ENCODE results near the gene ENOSF1. TPM values are rescaled to one million over a fixed set of nuclear protein-coding genes. Genes with fewer than 3 reads are reported as not detected.
A peak's percentile ranks its signal among the peaks of the same experiment; 100 is the strongest.
"Not testable (repeated sequence)": the region's sequence is repeated elsewhere in the genome, so short reads cannot be mapped to it uniquely, and the experiment has no call there.

ENOSF1 gene
- total RNA-seq: 10 to 100 TPM; 62.0 to 65.1 TPM

GRCh38 chr18:712401-713134 is at the start of gene ENOSF1:
TSS of gene ENOSF1 (minus strand) at chr18:712630. CDS start at chr18:712587, 43 bp downstream.
- peak within 1 kb of the TSS; percentile 98 for H3K27ac Mint-ChIP-seq
- peaks cover 51% of the 10 kb centered on the region for H3K4me1 Mint-ChIP-seq (ENCODE audit: low read depth)
- peaks cover 0 to 2% of the 10 kb centered on the region in 2 donors for H3K9me3 Mint-ChIP-seq
- H3K4me3 Mint-ChIP-seq: peak within 1 kb of the TSS; percentile 95 to 99
- ATAC-seq (replicated peaks in 1 of 2): peak; percentile 89 to 90
- DNase-seq: peak; percentile 86 to 90
- no peaks in the 10 kb centered on the region for H3K27me3 Mint-ChIP-seq (ENCODE audit: low read depth)
- peaks cover 12 to 15% of the 10 kb centered on the region in 2 donors for H3K36me3 Mint-ChIP-seq (ENCODE audit: insufficient read depth in 2 of 2)

GRCh38 chr18:759864-760263 is 47.4 kb upstream of the ENOSF1 start:
- not testable (repeated sequence) for DNase-seq; H3K36me3 Mint-ChIP-seq (ENCODE audit: insufficient read depth in 2 of 2); H3K27me3 Mint-ChIP-seq (ENCODE audit: low read depth); H3K27ac Mint-ChIP-seq; H3K4me3 Mint-ChIP-seq; H3K9me3 Mint-ChIP-seq; ATAC-seq (replicated peaks in 1 of 2); H3K4me1 Mint-ChIP-seq (ENCODE audit: low read depth)

- no peak for ATAC-seq (replicated peaks in 1 of 2)
- no peaks in the 10 kb centered on the region for H3K4me1 Mint-ChIP-seq (ENCODE audit: low read depth)
Observed at GRCh38 chr18:755506-755905, 43.1 kb upstream of the ENOSF1 start.

GRCh38 chr18:754656-755055 is 42.2 kb upstream of the ENOSF1 start:
- Mint-ChIP-seq H3K4me3 (no peak overlapping the region), H3K9me3 (no peaks in the 10 kb centered on the region), H3K27ac (peak overlapping the region; percentile 54), H3K4me1 (ENCODE audit: low read depth) (no peaks in the 10 kb centered on the region), H3K27me3 (ENCODE audit: low read depth) (no peaks in the 10 kb centered on the region), H3K36me3 (ENCODE audit: insufficient read depth in 2 of 2) (peaks cover 4 to 10% of the 10 kb centered on the region in 2 donors)
- no peak for DNase-seq
- ATAC-seq (replicated peaks in 1 of 2): no peak

More at GRCh38 chr18:755506-755905, 43.1 kb upstream of the ENOSF1 start:
- H3K27ac Mint-ChIP-seq: no peak overlapping the region
- H3K36me3 Mint-ChIP-seq (ENCODE audit: insufficient read depth in 2 of 2): peaks cover 2 to 10% of the 10 kb centered on the region in 2 donors
- H3K4me3 Mint-ChIP-seq: no peak overlapping the region
- no peak for DNase-seq
- H3K27me3 Mint-ChIP-seq (ENCODE audit: low read depth): no peaks in the 10 kb centered on the region
- no peaks in the 10 kb centered on the region for H3K9me3 Mint-ChIP-seq

GRCh38 chr18:750456-750855 is 38.0 kb upstream of the ENOSF1 start:
- H3K36me3 Mint-ChIP-seq (ENCODE audit: insufficient read depth in 2 of 2): peaks cover 4 to 18% of the 10 kb centered on the region in 2 donors
- H3K9me3 Mint-ChIP-seq: no peaks in the 10 kb centered on the region
- no peak overlapping the region for H3K4me3 Mint-ChIP-seq

GRCh38 chr18:744832-745597 is 32.6 kb upstream of the ENOSF1 start:
- H3K4me1 Mint-ChIP-seq (ENCODE audit: low read depth): no peaks in the 10 kb centered on the region
- no peaks in the 10 kb centered on the region for H3K27me3 Mint-ChIP-seq (ENCODE audit: low read depth)
- H3K4me3 Mint-ChIP-seq: no peak overlapping the region
- H3K9me3 Mint-ChIP-seq: no peaks in the 10 kb centered on the region
- no peak overlapping the region for H3K27ac Mint-ChIP-seq
- no peak for ATAC-seq (replicated peaks in 1 of 2)
- peaks cover 0 to 24% of the 10 kb centered on the region in 2 donors for H3K36me3 Mint-ChIP-seq (ENCODE audit: insufficient read depth in 2 of 2)
- DNase-seq: no peak

More at GRCh38 chr18:750456-750855, 38.0 kb upstream of the ENOSF1 start:
- Mint-ChIP-seq H3K4me1 (ENCODE audit: low read depth) (no peaks in the 10 kb centered on the region), H3K27me3 (ENCODE audit: low read depth) (no peaks in the 10 kb centered on the region), H3K27ac (no peak overlapping the region)
- DNase-seq (no peak), ATAC-seq (replicated peaks in 1 of 2) (no peak)

- Mint-ChIP-seq H3K36me3 (ENCODE audit: insufficient read depth in 2 of 2) (peaks cover 0 to 22% of the 10 kb centered on the region in 2 donors), H3K9me3 (no peaks in the 10 kb centered on the region), H3K27me3 (ENCODE audit: low read depth) (no peaks in the 10 kb centered on the region), H3K27ac (no peak overlapping the region), H3K4me3 (no peak overlapping the region), H3K4me1 (ENCODE audit: low read depth) (no peaks in the 10 kb centered on the region)
- peak; percentile 42 to 52 for ATAC-seq (replicated peaks in 1 of 2)
- no peak for DNase-seq
Observed at GRCh38 chr18:741931-742512, 29.6 kb upstream of the ENOSF1 start.

GRCh38 chr18:732371-732770 is 19.9 kb upstream of the ENOSF1 start:
- peaks cover 10% of the 10 kb centered on the region for H3K4me1 Mint-ChIP-seq (ENCODE audit: low read depth)
- peaks cover 6 to 12% of the 10 kb centered on the region in 2 donors for H3K36me3 Mint-ChIP-seq (ENCODE audit: insufficient read depth in 2 of 2)
- H3K27ac Mint-ChIP-seq: no peak overlapping the region
- H3K27me3 Mint-ChIP-seq (ENCODE audit: low read depth): no peaks in the 10 kb centered on the region
- no peak for ATAC-seq (replicated peaks in 1 of 2)
- no peak for DNase-seq
- H3K9me3 Mint-ChIP-seq: no peaks in the 10 kb centered on the region
- H3K4me3 Mint-ChIP-seq: no peak overlapping the region

GRCh38 chr18:731185-731584 is 18.8 kb upstream of the ENOSF1 start:
- Mint-ChIP-seq H3K4me1 (ENCODE audit: low read depth) (peaks cover 10% of the 10 kb centered on the region), H3K9me3 (no peaks in the 10 kb centered on the region)
- no peak for ATAC-seq (replicated peaks in 1 of 2)

GRCh38 chr18:730692-731091 is 18.3 kb upstream of the ENOSF1 start:
- H3K36me3 Mint-ChIP-seq (ENCODE audit: insufficient read depth in 2 of 2): peaks cover 7% of the 10 kb centered on the region in 2 donors
- peak overlapping the region; percentile 26 for H3K27ac Mint-ChIP-seq
- ATAC-seq (replicated peaks in 1 of 2) (peak in 1 of 2 donors; percentile 41), DNase-seq (no peak)
- H3K9me3 Mint-ChIP-seq: no peaks in the 10 kb centered on the region
- peaks cover 10% of the 10 kb centered on the region for H3K4me1 Mint-ChIP-seq (ENCODE audit: low read depth)
- no peaks in the 10 kb centered on the region for H3K27me3 Mint-ChIP-seq (ENCODE audit: low read depth)
- no peak overlapping the region for H3K4me3 Mint-ChIP-seq

More at GRCh38 chr18:731185-731584, 18.8 kb upstream of the ENOSF1 start:
- Mint-ChIP-seq H3K27me3 (ENCODE audit: low read depth) (no peaks in the 10 kb centered on the region), H3K36me3 (ENCODE audit: insufficient read depth in 2 of 2) (peaks cover 7 to 9% of the 10 kb centered on the region in 2 donors), H3K4me3 (no peak overlapping the region), H3K27ac (peak overlapping the region; percentile 0)
- DNase-seq: no peak

- DNase-seq; H3K4me3 Mint-ChIP-seq; H3K9me3 Mint-ChIP-seq; H3K27ac Mint-ChIP-seq; H3K36me3 Mint-ChIP-seq (ENCODE audit: insufficient read depth in 2 of 2); ATAC-seq (replicated peaks in 1 of 2); H3K4me1 Mint-ChIP-seq (ENCODE audit: low read depth); H3K27me3 Mint-ChIP-seq (ENCODE audit: low read depth): not testable (repeated sequence)
Observed at GRCh38 chr18:730120-730519, 17.7 kb upstream of the ENOSF1 start.

GRCh38 chr18:725646-726045 is 13.2 kb upstream of the ENOSF1 start:
- no peaks in the 10 kb centered on the region for H3K27me3 Mint-ChIP-seq (ENCODE audit: low read depth)
- peaks cover 2% of the 10 kb centered on the region in 2 donors for H3K36me3 Mint-ChIP-seq (ENCODE audit: insufficient read depth in 2 of 2)
- no peaks in the 10 kb centered on the region for H3K9me3 Mint-ChIP-seq
- no peak overlapping the region for H3K4me3 Mint-ChIP-seq
- ATAC-seq (replicated peaks in 1 of 2): no peak
- H3K4me1 Mint-ChIP-seq (ENCODE audit: low read depth): peaks cover 9% of the 10 kb centered on the region
- H3K27ac Mint-ChIP-seq: no peak overlapping the region
- DNase-seq: no peak

- Mint-ChIP-seq H3K4me3 (no peak overlapping the region), H3K27ac (peak overlapping the region; percentile 31), H3K9me3 (no peaks in the 10 kb centered on the region), H3K36me3 (ENCODE audit: insufficient read depth in 2 of 2) (peaks cover 2% of the 10 kb centered on the region in 2 donors), H3K27me3 (ENCODE audit: low read depth) (no peaks in the 10 kb centered on the region), H3K4me1 (ENCODE audit: low read depth) (peaks cover 8% of the 10 kb centered on the region)
- no peak for ATAC-seq (replicated peaks in 1 of 2)
- DNase-seq: no peak
Observed at GRCh38 chr18:723541-724080, 11.2 kb upstream of the ENOSF1 start.

Data from activated T-cell treated with anti-CD3 and anti-CD28 coated beads, Interleukin-2, amount 50 U/mL, for 72 hours (primary cell).